Loucy (cell line): ENCODE data around the gene RNF43.

Source experiments
- H2AFZ ChIP-seq: fragments of 200-600 bp; sonication (generic); 2 replicates; pipeline ENCODE4 v1.6.0; 2016; ENCODE audit warnings: antibody characterized with exemption, mild to moderate bottlenecking, low read length, moderate library complexity
- H3F3A ChIP-seq: fragments of 200-600 bp; 2 replicates; pipeline ENCODE4 v1.6.0; 2016; ENCODE audit warnings: antibody characterized with exemption, low read depth, mild to moderate bottlenecking
- H3K27me3 ChIP-seq: fragments of 200-600 bp; sonication (generic); 2 replicates; pipeline ENCODE4 v1.6.1; 2014; ENCODE audit warnings: low read length, mild to moderate bottlenecking; ENCODE audit not compliant: insufficient read depth, poor library complexity, severe bottlenecking
- H3K36me3 ChIP-seq: fragments of 200-600 bp; sonication (generic); 2 replicates; pipeline ENCODE4 v1.6.1; 2016; ENCODE audit warnings: low read length; ENCODE audit not compliant: insufficient read depth
- H3K4me1 ChIP-seq: fragments of 200-600 bp; sonication (generic); 2 replicates; pipeline ENCODE4 v1.5.1; 2014; ENCODE audit warnings: low read length, mild to moderate bottlenecking; ENCODE audit not compliant: insufficient read depth, poor library complexity, severe bottlenecking
- H3K4me2 ChIP-seq: fragments of 200-600 bp; sonication (generic); 2 replicates; pipeline ENCODE4 v1.6.0; 2014; ENCODE audit warnings: antibody characterized with exemption, low read length, low read depth, mild to moderate bottlenecking; ENCODE audit not compliant: poor library complexity, severe bottlenecking
- H3K4me3 ChIP-seq: fragments of 200-600 bp; sonication (generic); 2 replicates; pipeline ENCODE4 v1.5.1; 2014; ENCODE audit warnings: low read length, mild to moderate bottlenecking, mixed read lengths; ENCODE audit not compliant: poor library complexity, severe bottlenecking
- H3K79me2 ChIP-seq: fragments of 200-600 bp; sonication (generic); 2 replicates; pipeline ENCODE4 v1.6.1; 2014; ENCODE audit warnings: low read length; ENCODE audit not compliant: insufficient read depth
- H3K9ac ChIP-seq: fragments of 200-600 bp; sonication (generic); 2 replicates; pipeline ENCODE4 v1.6.0; 2014; ENCODE audit warnings: mild to moderate bottlenecking, low read depth, low read length, moderate library complexity; ENCODE audit not compliant: poor library complexity, severe bottlenecking
- H3K9me2 ChIP-seq: fragments of 200-600 bp; sonication (generic); replicated peaks from 2 replicates; pipeline ENCODE4 v1.6.1; 2016; ENCODE audit warnings: low read depth, low read length, mixed read lengths
- H3K9me3 ChIP-seq: fragments of 200-600 bp; sonication (generic); 2 replicates; pipeline ENCODE4 v1.6.1; 2014; ENCODE audit warnings: mild to moderate bottlenecking, antibody characterized with exemption, low read length, low read depth; ENCODE audit not compliant: insufficient read depth
- H4K20me1 ChIP-seq: fragments of 200-600 bp; sonication (generic); 2 replicates; pipeline ENCODE4 v1.6.0; 2014; ENCODE audit warnings: antibody characterized with exemption, low read length, mild to moderate bottlenecking; ENCODE audit not compliant: insufficient read depth, poor library complexity, severe bottlenecking
- EZH2phosphoT487 ChIP-seq: fragments of 200-600 bp; IDR thresholded peaks from 2 replicates; pipeline ENCODE4 v1.6.1; 2018; ENCODE audit warnings: antibody characterized with exemption, mild to moderate bottlenecking, moderate library complexity, borderline replicate concordance
- TF ChIP-seq, protein P1 (sequence below): fragments of 200-600 bp; sonication (generic); conservative IDR thresholded peaks from 2 replicates; pipeline ENCODE4 v1.5.1; 2014; ENCODE audit warnings: mild to moderate bottlenecking, antibody characterized with exemption, low read length

RNF43 gene

DNA sequence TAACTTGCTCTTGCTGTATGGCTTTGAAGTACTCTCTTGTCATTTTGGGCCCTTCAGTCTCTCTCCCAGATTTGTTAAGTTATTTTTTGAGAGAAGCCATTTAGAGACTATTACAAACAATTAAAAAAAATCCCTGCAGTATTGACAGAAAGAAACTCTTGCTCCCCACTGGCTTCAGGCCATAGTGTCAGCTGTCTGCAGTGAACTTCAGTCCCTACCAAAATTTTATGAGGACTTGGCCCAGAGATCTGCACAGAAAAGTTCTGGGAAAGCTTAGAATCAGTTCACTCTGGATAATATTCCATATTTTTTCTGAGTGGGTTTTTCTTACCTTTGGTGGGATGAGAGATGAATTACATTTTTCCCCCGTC is 34.5 kb downstream of the RNF43 start:
- Histone ChIP-seq H3K4me3 (no peak overlapping the region), H3K4me1 (peaks cover 88% of the 10 kb centered on the region), H3K9me3 (no peaks in the 10 kb centered on the region), H2AFZ (no peak overlapping the region), H3K79me2 (peaks cover 92% of the 10 kb centered on the region), H4K20me1 (no peaks in the 10 kb centered on the region), H3K9ac (peak overlapping the region; percentile 51), H3F3A (peaks cover 1% of the 10 kb centered on the region; the same call in 1 of the 2 replicates), H3K9me2 (no peaks in the 10 kb centered on the region), H3K4me2 (peak overlapping the region; percentile 36), H3K36me3 (no peaks in the 10 kb centered on the region), H3K27me3 (no peaks in the 10 kb centered on the region)
- TF ChIP-seq EZH2phosphoT487, result no peak
- TF ChIP-seq, protein P1, sequence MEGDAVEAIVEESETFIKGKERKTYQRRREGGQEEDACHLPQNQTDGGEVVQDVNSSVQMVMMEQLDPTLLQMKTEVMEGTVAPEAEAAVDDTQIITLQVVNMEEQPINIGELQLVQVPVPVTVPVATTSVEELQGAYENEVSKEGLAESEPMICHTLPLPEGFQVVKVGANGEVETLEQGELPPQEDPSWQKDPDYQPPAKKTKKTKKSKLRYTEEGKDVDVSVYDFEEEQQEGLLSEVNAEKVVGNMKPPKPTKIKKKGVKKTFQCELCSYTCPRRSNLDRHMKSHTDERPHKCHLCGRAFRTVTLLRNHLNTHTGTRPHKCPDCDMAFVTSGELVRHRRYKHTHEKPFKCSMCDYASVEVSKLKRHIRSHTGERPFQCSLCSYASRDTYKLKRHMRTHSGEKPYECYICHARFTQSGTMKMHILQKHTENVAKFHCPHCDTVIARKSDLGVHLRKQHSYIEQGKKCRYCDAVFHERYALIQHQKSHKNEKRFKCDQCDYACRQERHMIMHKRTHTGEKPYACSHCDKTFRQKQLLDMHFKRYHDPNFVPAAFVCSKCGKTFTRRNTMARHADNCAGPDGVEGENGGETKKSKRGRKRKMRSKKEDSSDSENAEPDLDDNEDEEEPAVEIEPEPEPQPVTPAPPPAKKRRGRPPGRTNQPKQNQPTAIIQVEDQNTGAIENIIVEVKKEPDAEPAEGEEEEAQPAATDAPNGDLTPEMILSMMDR, result no peak

DNA sequence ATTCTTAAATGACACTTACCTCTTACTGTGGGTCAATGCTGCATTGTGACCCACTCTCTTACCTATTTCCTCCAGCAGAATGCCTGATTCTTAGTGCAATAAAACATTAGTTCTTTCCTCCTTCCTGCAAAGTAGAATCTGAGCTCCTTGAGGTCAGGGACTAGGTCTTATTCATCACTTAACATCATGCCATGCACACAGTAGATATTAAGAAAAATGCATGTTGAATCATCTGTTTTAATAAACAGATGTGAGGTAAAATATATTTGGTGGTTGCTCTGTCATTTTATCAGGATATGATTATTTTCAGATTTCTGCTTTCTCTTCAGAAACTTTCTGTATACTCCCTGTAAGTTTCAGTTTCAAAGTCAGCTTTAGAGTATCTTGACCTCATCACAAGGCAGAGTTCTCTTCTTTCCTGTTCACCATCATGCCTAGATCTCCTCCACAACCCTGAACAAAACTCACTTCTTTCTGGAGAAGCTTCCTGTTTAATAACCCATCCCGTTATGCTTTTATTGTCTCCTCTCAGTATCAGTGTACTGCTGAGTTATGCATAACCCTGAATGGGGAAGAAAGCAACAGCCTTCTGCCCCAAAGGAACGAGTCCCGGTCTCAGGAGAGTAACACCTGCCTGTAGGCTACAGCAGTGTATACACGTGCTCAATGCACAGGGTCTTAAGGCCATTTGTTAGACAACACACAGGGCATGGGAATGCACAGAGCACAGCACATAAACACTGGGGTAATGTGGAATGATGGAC is 35.0 kb downstream of the RNF43 start:
- Histone ChIP-seq H3K9me3 (no peaks in the 10 kb centered on the region), H2AFZ (no peak overlapping the region), H3K36me3 (no peaks in the 10 kb centered on the region), H3F3A (no peaks in the 10 kb centered on the region), H3K9ac (peak overlapping the region; percentile 51), H3K27me3 (no peaks in the 10 kb centered on the region), H4K20me1 (no peaks in the 10 kb centered on the region), H3K4me3 (peak overlapping the region; percentile 1), H3K79me2 (peaks cover 96% of the 10 kb centered on the region), H3K4me1 (peaks cover 86% of the 10 kb centered on the region), H3K9me2 (no peaks in the 10 kb centered on the region), H3K4me2 (peak overlapping the region; percentile 36)
- no peak for TF ChIP-seq EZH2phosphoT487
- TF ChIP-seq, protein P1, result no peak

DNA sequence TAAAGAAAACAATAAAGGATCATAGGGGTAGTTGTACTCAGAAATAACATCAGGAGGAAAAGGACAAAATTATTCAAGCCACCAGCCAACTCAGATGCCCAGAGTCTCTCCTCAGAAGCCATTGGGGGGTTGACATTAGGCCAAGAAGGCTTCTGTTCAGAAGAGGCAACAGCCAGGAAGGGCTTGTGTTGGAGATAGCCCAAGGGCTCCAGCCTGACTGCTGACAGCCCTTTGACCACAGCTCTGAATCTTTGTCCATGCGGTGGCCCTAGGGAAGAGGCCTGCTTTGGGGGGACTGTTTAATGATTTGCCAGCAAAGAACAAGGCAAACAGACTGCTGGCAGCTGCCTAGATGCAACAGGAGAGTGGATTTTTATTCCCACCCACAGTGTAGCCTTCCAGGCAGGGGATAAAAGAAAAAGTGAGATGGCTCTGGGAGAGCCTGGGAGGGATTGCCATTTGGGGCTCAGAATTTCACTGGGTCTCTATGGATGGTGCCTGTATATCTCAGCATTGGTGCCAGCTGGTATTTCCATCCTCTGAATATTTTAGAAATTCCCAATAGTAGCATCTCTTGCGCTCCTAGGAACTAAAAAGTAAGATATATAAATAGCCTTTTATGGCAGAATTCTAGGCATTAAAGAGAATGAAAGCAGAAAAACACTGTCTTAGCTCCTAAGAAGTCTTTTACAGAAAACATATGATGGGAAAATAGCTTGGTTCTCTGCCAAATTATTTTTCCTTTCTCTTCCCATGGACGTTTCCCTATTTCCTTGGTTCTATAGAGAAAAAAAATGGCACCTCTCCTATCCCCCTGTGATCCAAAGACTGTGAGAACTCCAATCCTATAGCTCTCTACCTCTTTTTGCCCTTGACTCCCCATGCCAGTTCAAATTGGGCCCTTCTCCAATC is 36.0 kb downstream of the RNF43 start:
- peak overlapping the region; percentile 51 for H3K9ac ChIP-seq
- H3K4me1 ChIP-seq, result peaks cover 86% of the 10 kb centered on the region
- peak overlapping the region; percentile 36 for H3K4me2 ChIP-seq
- H3F3A ChIP-seq, result no peaks in the 10 kb centered on the region
- peaks cover 97% of the 10 kb centered on the region for H3K79me2 ChIP-seq
- no peak overlapping the region for H2AFZ ChIP-seq
- H3K27me3 ChIP-seq, result no peaks in the 10 kb centered on the region
- no peaks in the 10 kb centered on the region for H3K9me3 ChIP-seq
- H3K4me3 ChIP-seq, result no peak overlapping the region
- H3K36me3 ChIP-seq, result no peaks in the 10 kb centered on the region
- H4K20me1 ChIP-seq, result no peaks in the 10 kb centered on the region
- no peak for TF ChIP-seq EZH2phosphoT487
- TF ChIP-seq, protein P1, result no peak
- no peaks in the 10 kb centered on the region for H3K9me2 ChIP-seq
